Trophoblast cell (in vitro differentiated cells and primary cell): ENCODE data around the gene GRM2.

Experiments
- DNase-seq, 2 donors: peaks; one replicate each; pipeline ENCODE4 v3.0.0-alpha.2; 2016
- H2AFZ ChIP-seq: 2 replicates; pipeline ENCODE4 v1.6.1; 2013; ENCODE audit warnings: low read length, moderate library complexity, mild to moderate bottlenecking; ENCODE audit not compliant: insufficient read depth, poor library complexity
- H2AK5ac ChIP-seq: 2 replicates; pipeline ENCODE4 v1.6.1; 2013; ENCODE audit warnings: mild to moderate bottlenecking, low read length
- H2BK120ac ChIP-seq: 2 replicates; pipeline ENCODE4 v1.6.1; 2013; ENCODE audit warnings: low read length, mild to moderate bottlenecking, moderate library complexity; ENCODE audit not compliant: insufficient read depth, poor library complexity
- H2BK12ac ChIP-seq: 2 replicates; pipeline ENCODE4 v1.6.1; 2013; ENCODE audit warnings: mild to moderate bottlenecking, low read length, moderate library complexity
- H2BK5ac ChIP-seq: 2 replicates; pipeline ENCODE4 v1.6.1; 2013; ENCODE audit warnings: low read length, low read depth, moderate library complexity, mild to moderate bottlenecking; ENCODE audit not compliant: poor library complexity
- H3K14ac ChIP-seq: 2 replicates; pipeline ENCODE4 v1.6.1; 2013; ENCODE audit warnings: mild to moderate bottlenecking, low read length
- H3K18ac ChIP-seq: 2 replicates; pipeline ENCODE4 v1.6.1; 2013; ENCODE audit warnings: mild to moderate bottlenecking, low read length
- H3K23ac ChIP-seq: 2 replicates; pipeline ENCODE4 v1.6.1; 2013; ENCODE audit warnings: low read length
- H3K27ac ChIP-seq: 2 replicates; pipeline ENCODE4 v1.5.1; 2013; ENCODE audit warnings: low read depth, mild to moderate bottlenecking, inconsistent platforms, low read length, moderate library complexity
- H3K27me3 ChIP-seq: 2 replicates; pipeline ENCODE4 v1.6.1; 2013; ENCODE audit warnings: inconsistent platforms, mild to moderate bottlenecking, low read length, moderate library complexity; ENCODE audit not compliant: insufficient read depth
- H3K36me3 ChIP-seq, 2 experiments: 1 replicate in 1 of 2; 2 replicates in 1 of 2; pipeline ENCODE4 v1.6.1; 2013; ENCODE audit warnings: low read length in 2 of 2, mild to moderate bottlenecking in 2 of 2, moderate library complexity in 1 of 2; ENCODE audit not compliant: insufficient read depth in 2 of 2, control insufficient read depth in 1 of 2
- H3K4ac ChIP-seq: 2 replicates; pipeline ENCODE4 v1.6.1; 2013; ENCODE audit warnings: low read depth, mild to moderate bottlenecking, low read length, moderate library complexity
- H3K4me1 ChIP-seq, 2 experiments: 1 replicate in 1 of 2; 2 replicates in 1 of 2; pipeline ENCODE4 v1.6.1; 2013; ENCODE audit warnings: low read length in 2 of 2, mild to moderate bottlenecking in 2 of 2, moderate library complexity in 1 of 2; ENCODE audit not compliant: insufficient read depth in 2 of 2, control insufficient read depth in 1 of 2
- H3K4me2 ChIP-seq: 2 replicates; pipeline ENCODE4 v1.6.1; 2013; ENCODE audit warnings: inconsistent platforms, mild to moderate bottlenecking, low read length, moderate library complexity
- H3K4me3 ChIP-seq: 2 replicates; pipeline ENCODE4 v1.5.1; 2013; ENCODE audit warnings: mild to moderate bottlenecking, low read depth, low read length, inconsistent platforms
- H3K79me1 ChIP-seq: one replicate; pipeline ENCODE4 v1.6.1; 2013; ENCODE audit warnings: low read length
- H3K79me2 ChIP-seq: 2 replicates; pipeline ENCODE4 v1.6.1; 2013; ENCODE audit warnings: low read length, mild to moderate bottlenecking; ENCODE audit not compliant: control insufficient read depth, insufficient read depth, poor library complexity
- H3K9ac ChIP-seq: 2 replicates; pipeline ENCODE4 v1.6.1; 2013; ENCODE audit warnings: mild to moderate bottlenecking, low read length
- H3K9me3 ChIP-seq: 2 replicates; pipeline ENCODE4 v1.6.1; 2013; ENCODE audit warnings: low read depth, mild to moderate bottlenecking, control low read depth, inconsistent platforms, low read length; ENCODE audit not compliant: insufficient read depth
- H4K12ac ChIP-seq: 2 replicates; pipeline ENCODE4 v1.6.1; 2013; ENCODE audit warnings: low read depth, mild to moderate bottlenecking, low read length, moderate library complexity
- H4K8ac ChIP-seq: 2 replicates; pipeline ENCODE4 v1.6.1; 2013; ENCODE audit warnings: low read depth, mild to moderate bottlenecking, low read length, moderate library complexity
- H4K91ac ChIP-seq: one replicate; pipeline ENCODE4 v1.6.1; 2013; ENCODE audit warnings: low read depth, mild to moderate bottlenecking, low read length, moderate library complexity
- WGBS: extraction: QIAGEN DNeasy Blood & Tissue Kit; methylation state at CpG from one replicate; pipeline ENCODE4 v1.1.7; 2013; ENCODE audit warnings: missing lambda C conversion rate; ENCODE audit not compliant: insufficient read length, insufficient coverage; ENCODE audit errors: extremely low coverage; 5-methylcytosine and 5-hydroxymethylcytosine counted together

GRM2 gene

GRCh38 chr3:51703068-51703760 lies 3.7 kb upstream of the GRM2 start:
- no peak for DNase-seq
- H2BK5ac ChIP-seq: no peak overlapping the region
- no peaks in the 10 kb centered on the region for H3K79me2 ChIP-seq
- no peak overlapping the region for H2BK120ac ChIP-seq
- no CpG with 5 or more reads among the region's 6 CpGs for WGBS
- H2AK5ac ChIP-seq: no peak overlapping the region
- H3K27ac ChIP-seq: no peak overlapping the region
- no peak overlapping the region for H3K23ac ChIP-seq
- H3K14ac ChIP-seq: no peak overlapping the region
- H3K9ac ChIP-seq: no peak overlapping the region
- H4K91ac ChIP-seq: no peak overlapping the region
- H3K4ac ChIP-seq: no peak overlapping the region
- no peak overlapping the region for H2BK12ac ChIP-seq
- H4K12ac ChIP-seq: no peak overlapping the region
- H3K9me3 ChIP-seq: peaks cover 2% of the 10 kb centered on the region
- H2AFZ ChIP-seq: no peak overlapping the region
- no peaks in the 10 kb centered on the region for H3K79me1 ChIP-seq
- H3K36me3 ChIP-seq: peaks cover 22% of the 10 kb centered on the region in 2 experiments
- peaks cover 10% of the 10 kb centered on the region for H3K27me3 ChIP-seq
- no peak overlapping the region for H3K4me2 ChIP-seq
- no peak overlapping the region for H4K8ac ChIP-seq
- no peak overlapping the region for H3K18ac ChIP-seq
- H3K4me1 ChIP-seq: no peaks in the 10 kb centered on the region
- no peak overlapping the region for H3K4me3 ChIP-seq

GRCh38 chr3:51703761-51704510 lies 2.9 kb upstream of the GRM2 start:
- no peak overlapping the region for H3K4me3 ChIP-seq
- H3K9ac ChIP-seq: no peak overlapping the region
- no CpG with 5 or more reads among the region's 12 CpGs for WGBS
- H2AK5ac ChIP-seq: no peak overlapping the region
- no peaks in the 10 kb centered on the region for H3K4me1 ChIP-seq
- peaks cover 2% of the 10 kb centered on the region for H3K9me3 ChIP-seq
- H3K79me1 ChIP-seq: no peaks in the 10 kb centered on the region
- H2BK5ac ChIP-seq: no peak overlapping the region
- H3K18ac ChIP-seq: no peak overlapping the region
- H3K4ac ChIP-seq: no peak overlapping the region
- no peaks in the 10 kb centered on the region for H3K79me2 ChIP-seq
- no peak overlapping the region for H4K91ac ChIP-seq
- no peak overlapping the region for H3K4me2 ChIP-seq
- no peak for DNase-seq
- no peak overlapping the region for H3K27ac ChIP-seq
- no peak overlapping the region for H2BK12ac ChIP-seq
- H3K36me3 ChIP-seq: peaks cover 17 to 22% of the 10 kb centered on the region in 2 experiments
- peaks cover 13% of the 10 kb centered on the region for H3K27me3 ChIP-seq
- H3K23ac ChIP-seq: no peak overlapping the region
- no peak overlapping the region for H4K12ac ChIP-seq
- no peak overlapping the region for H4K8ac ChIP-seq
- H2AFZ ChIP-seq: no peak overlapping the region
- H3K14ac ChIP-seq: no peak overlapping the region
- no peak overlapping the region for H2BK120ac ChIP-seq

GRCh38 chr3:51704511-51704950 lies 2.3 kb upstream of the GRM2 start:
- Histone ChIP-seq H4K8ac (no peak overlapping the region), H4K12ac (no peak overlapping the region), H2AFZ (no peak overlapping the region), H3K4ac (no peak overlapping the region), H3K23ac (no peak overlapping the region), H3K79me1 (no peaks in the 10 kb centered on the region), H2BK5ac (no peak overlapping the region), H4K91ac (no peak overlapping the region), H3K27ac (no peak overlapping the region), H3K9me3 (peaks cover 6% of the 10 kb centered on the region), H3K14ac (no peak overlapping the region), H3K27me3 (peaks cover 13% of the 10 kb centered on the region), H3K4me3 (no peak overlapping the region), H3K36me3 (peaks cover 11 to 18% of the 10 kb centered on the region in 2 experiments), H3K9ac (no peak overlapping the region), H3K4me2 (no peak overlapping the region), H2BK12ac (no peak overlapping the region), H3K18ac (no peak overlapping the region), H2AK5ac (no peak overlapping the region), H2BK120ac (no peak overlapping the region), H3K4me1 (no peaks in the 10 kb centered on the region), H3K79me2 (no peaks in the 10 kb centered on the region)
- no CpG with 5 or more reads among the region's 4 CpGs for WGBS
- no peak for DNase-seq

GRCh38 chr3:51705276-51706020 lies 1.4 kb upstream of the GRM2 start:
- Histone ChIP-seq H3K9ac (no peak overlapping the region), H3K79me2 (no peaks in the 10 kb centered on the region), H3K4me3 (peak overlapping the region; percentile 13), H3K23ac (no peak overlapping the region), H3K4ac (no peak overlapping the region), H3K4me2 (no peak overlapping the region), H3K18ac (no peak overlapping the region), H2BK120ac (no peak overlapping the region), H3K14ac (no peak overlapping the region), H4K91ac (no peak overlapping the region), H2BK5ac (no peak overlapping the region), H3K79me1 (no peaks in the 10 kb centered on the region), H2AFZ (no peak overlapping the region), H2BK12ac (no peak overlapping the region), H4K8ac (no peak overlapping the region), H3K27ac (no peak overlapping the region), H3K4me1 (no peaks in the 10 kb centered on the region), H3K9me3 (peaks cover 6% of the 10 kb centered on the region), H3K36me3 (peaks cover 2 to 9% of the 10 kb centered on the region in 2 experiments), H4K12ac (no peak overlapping the region), H3K27me3 (peaks cover 13% of the 10 kb centered on the region), H2AK5ac (no peak overlapping the region)
- no CpG with 5 or more reads among the region's 8 CpGs for WGBS
- DNase-seq: no peak
